Measurements from ENCODE around the gene FBP2.

The FBP2 gene

GRCh38 chr9:94586814-94587213 is 6.8 kb downstream of the FBP2 start:
- TF ChIP-seq CTCF (conservative IDR thresholded peaks at IDR 0.05; ENCODE audit: low read depth) = no peak
- peak; percentile 30 for DNase-seq (ENCODE audit: low spot score)
- ChIA-PET CTCF (no interaction called here), POLR2A (ENCODE audit: low non-redundant PET) (no interaction called here)
- H3K27ac ChIP-seq = peak overlapping the region; percentile 23; the same call in 1 of the 2 replicates

GRCh38 chr9:94586316-94586715 is 7.3 kb downstream of the FBP2 start:
- CTCF ChIA-PET = interaction anchor here (0.8 kb wide), 1 partner anchor 1731 kb away, joined by 3 read pairs; no protein-coding TSS in a partner anchor
- POLR2A ChIA-PET (ENCODE audit: low non-redundant PET) = no interaction called here
- H3K27ac ChIP-seq = no peak overlapping the region
- no peak for DNase-seq (ENCODE audit: low spot score)
- no peak for TF ChIP-seq CTCF (conservative IDR thresholded peaks at IDR 0.05; ENCODE audit: low read depth)

GRCh38 chr9:94584555-94584954 is 9.1 kb downstream of the FBP2 start:
- ChIA-PET POLR2A (ENCODE audit: low non-redundant PET) (no interaction called here), CTCF (no interaction called here)
- DNase-seq (ENCODE audit: low spot score) = no peak
- TF ChIP-seq CTCF (conservative IDR thresholded peaks at IDR 0.05; ENCODE audit: low read depth) = no peak
- no peak overlapping the region for H3K27ac ChIP-seq

GRCh38 chr9:94581728-94582127 is 11.9 kb downstream of the FBP2 start:
- ChIA-PET CTCF (interaction anchor here (0.6 kb wide), 3 partner anchors 35 to 314 kb away, joined by 4 to 6 read pairs (median 4); no protein-coding TSS in a partner anchor), POLR2A (ENCODE audit: low non-redundant PET) (no interaction called here)
- TF ChIP-seq CTCF (conservative IDR thresholded peaks at IDR 0.05; ENCODE audit: low read depth) = no peak
- no peak overlapping the region for H3K27ac ChIP-seq
- DNase-seq (ENCODE audit: low spot score) = peak; percentile 30

GRCh38 chr9:94577571-94577970 is 16.1 kb downstream of the FBP2 start:
- DNase-seq (ENCODE audit: low spot score) = no peak
- CTCF ChIA-PET = interaction anchor here (0.6 kb wide), 1 partner anchor 26 kb away, joined by 3 read pairs; no protein-coding TSS in a partner anchor
- POLR2A ChIA-PET (ENCODE audit: low non-redundant PET) = no interaction called here
- TF ChIP-seq CTCF (conservative IDR thresholded peaks at IDR 0.05; ENCODE audit: low read depth) = no peak
- no peak overlapping the region for H3K27ac ChIP-seq

- ChIA-PET CTCF (no interaction called here), POLR2A (ENCODE audit: low non-redundant PET) (no interaction called here)
- H3K27ac ChIP-seq = no peak overlapping the region
- no peak for DNase-seq (ENCODE audit: low spot score)
- TF ChIP-seq CTCF (conservative IDR thresholded peaks at IDR 0.05; ENCODE audit: low read depth) = no peak
Measured at GRCh38 chr9:94577036-94577435, 16.6 kb downstream of the FBP2 start.

- CTCF ChIA-PET = no interaction called here
- H3K27ac ChIP-seq = no peak overlapping the region
- POLR2A ChIA-PET (ENCODE audit: low non-redundant PET) = no interaction called here
- no peak for DNase-seq (ENCODE audit: low spot score)
- TF ChIP-seq CTCF (conservative IDR thresholded peaks at IDR 0.05; ENCODE audit: low read depth) = no peak
Measured at GRCh38 chr9:94576131-94576530, 17.5 kb downstream of the FBP2 start.
